Epidermal melanocyte (primary cell): Measurements from ENCODE around the gene TMEM14B.
"Not testable (repeated sequence)": the region's sequence is repeated elsewhere in the genome, so short reads cannot be mapped to it uniquely, and the experiment has no call there.

Source experiments
- DNase-seq: peaks from one replicate; pipeline ENCODE4 v3.0.0; 2011; ENCODE audit warnings: low spot score; ENCODE audit not compliant: insufficient read length

The TMEM14B gene

DNA sequence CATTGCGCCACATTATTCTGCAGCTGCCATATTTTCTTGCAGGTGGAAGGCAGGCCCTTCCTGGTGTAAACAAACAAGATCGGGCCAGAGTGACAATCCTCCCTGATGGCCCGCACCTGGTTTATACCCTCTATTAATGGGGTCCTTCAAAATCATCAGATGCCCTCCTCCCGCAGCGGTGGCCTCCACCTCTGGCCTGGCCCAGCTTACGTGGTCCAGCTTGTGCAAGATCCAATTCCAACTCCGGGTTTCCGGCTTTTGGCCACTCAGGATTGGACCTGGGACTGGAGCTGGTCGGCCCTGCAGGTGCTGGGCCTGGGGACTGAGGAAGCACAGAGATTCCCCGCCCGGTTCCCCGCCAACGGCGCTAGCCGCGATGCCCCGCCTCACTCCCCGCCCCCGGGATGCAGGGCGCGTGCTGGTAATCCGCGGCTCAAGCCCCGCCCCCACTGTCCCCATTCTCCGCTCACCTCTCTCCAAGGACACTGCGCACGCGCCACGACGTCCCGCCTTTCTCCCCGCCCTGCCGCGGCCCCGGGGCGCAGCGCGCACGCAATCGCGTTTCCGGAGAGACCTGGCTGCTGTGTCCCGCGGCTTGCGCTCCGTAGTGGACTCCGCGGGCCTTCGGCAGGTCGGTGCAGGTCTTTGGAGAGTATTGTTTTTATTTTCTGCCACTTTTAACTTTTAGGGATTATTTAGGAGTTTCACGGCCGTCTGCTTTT lies at the start of gene TMEM14B:
Gene TMEM14B (plus strand): TSS at position 555 of the 722 bp plus-strand sequence. CDS start 1,441 bp downstream, outside the sequence.
- DNase-seq = peak; percentile 96

DNA sequence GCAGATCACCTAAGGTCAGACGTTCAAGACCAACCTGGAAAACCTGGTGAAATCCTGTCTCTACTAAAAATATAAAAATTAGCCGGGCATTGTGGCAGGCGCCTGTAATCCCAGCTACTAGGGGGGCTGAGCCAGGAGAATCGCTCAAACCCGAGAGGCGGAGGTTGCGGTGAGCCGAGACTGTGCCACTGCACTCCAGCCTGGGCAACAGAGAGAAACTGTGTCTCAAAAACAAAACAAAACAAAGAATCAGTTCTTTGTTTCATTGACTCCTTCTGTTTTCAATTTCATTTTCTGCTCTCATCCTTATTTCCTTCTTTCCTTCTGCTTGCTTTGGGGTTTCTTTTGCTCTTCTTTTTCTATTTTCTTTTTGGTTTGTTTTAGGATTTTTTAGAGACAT lies 33.6 kb upstream of the TMEM14B start:
- no peak for DNase-seq

DNA sequence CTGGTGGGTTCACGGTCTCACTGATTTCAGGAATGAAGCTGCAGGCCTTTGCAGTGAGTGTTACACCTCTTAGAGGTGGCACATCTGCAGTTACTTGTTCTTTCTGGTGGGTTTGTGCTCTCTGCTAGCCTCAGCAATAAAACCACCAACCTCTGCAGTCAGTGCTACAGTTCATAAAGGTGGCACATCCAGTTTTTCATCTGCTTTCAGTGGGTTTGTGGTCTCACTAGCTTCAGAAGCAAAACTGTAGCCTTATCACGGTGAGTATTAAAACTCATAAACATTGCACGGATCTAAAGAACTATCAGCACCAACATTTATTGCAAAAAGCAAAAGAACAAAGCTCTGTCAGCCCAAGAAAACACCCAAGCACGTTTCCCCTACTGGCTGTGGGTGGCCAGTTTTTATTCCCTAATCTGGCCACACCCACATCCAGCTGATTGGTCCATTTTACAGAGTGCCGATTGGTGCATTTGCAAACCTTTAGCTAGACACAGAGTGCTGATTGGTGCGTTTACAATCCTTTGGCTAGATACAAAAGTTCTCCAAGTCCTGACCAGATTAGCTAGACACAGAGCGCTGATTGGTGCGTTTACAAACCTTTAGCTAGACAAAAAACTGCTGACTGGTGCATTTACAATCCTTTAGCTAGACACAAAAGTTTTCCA lies 28.2 kb upstream of the TMEM14B start:
- DNase-seq = no peak

DNA sequence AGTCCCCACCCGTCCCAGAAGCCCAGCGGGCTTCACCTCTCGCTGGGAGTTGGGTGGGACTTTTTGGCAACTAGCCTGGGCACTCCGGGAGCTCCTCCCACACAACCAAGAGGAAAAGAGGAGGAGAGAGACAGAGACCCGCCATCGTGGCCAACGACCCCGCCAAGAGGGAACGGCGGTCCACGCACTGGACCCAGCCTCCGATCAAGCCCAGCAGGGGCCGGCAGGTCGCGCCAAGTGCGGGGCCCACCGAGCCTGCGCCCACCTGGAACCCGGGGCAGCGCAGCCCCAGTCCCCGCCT lies 27.7 kb upstream of the TMEM14B start:
- DNase-seq = no peak

DNA sequence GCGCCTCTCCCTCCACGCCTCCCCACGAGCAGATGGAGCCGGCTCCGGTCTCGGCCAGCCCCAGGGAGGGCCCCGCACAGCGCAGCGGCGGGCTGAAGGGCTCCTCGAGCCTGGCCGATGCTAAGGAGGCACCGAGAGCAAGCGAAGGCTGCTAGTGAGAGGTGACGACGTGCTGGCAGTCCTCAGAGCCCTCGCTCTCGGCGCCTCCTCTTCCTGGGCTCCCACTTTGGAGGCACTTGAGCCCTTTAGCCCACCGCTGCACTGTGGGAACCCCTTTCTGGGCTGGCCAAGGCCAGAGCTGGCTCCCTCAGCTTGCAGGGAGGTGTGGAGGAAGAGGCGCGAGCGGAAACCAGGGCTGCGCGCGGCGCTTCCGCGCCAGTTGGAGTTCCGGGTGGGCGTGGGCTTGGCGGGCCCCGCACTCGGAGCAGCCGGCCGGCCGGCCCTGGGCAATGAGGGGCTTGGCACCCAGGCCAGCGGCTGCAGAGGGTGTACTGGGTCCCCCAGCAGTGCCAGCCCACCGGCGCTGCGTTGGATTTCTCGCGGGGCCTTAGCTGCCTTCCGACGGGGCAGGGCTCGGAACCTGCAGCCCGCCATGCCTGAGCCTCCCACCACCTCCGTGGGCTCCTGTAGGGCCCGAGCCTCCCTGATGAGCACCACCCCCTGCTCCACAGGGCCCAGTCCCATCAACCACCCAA lies 27.2 kb upstream of the TMEM14B start:
- no peak for DNase-seq

DNA sequence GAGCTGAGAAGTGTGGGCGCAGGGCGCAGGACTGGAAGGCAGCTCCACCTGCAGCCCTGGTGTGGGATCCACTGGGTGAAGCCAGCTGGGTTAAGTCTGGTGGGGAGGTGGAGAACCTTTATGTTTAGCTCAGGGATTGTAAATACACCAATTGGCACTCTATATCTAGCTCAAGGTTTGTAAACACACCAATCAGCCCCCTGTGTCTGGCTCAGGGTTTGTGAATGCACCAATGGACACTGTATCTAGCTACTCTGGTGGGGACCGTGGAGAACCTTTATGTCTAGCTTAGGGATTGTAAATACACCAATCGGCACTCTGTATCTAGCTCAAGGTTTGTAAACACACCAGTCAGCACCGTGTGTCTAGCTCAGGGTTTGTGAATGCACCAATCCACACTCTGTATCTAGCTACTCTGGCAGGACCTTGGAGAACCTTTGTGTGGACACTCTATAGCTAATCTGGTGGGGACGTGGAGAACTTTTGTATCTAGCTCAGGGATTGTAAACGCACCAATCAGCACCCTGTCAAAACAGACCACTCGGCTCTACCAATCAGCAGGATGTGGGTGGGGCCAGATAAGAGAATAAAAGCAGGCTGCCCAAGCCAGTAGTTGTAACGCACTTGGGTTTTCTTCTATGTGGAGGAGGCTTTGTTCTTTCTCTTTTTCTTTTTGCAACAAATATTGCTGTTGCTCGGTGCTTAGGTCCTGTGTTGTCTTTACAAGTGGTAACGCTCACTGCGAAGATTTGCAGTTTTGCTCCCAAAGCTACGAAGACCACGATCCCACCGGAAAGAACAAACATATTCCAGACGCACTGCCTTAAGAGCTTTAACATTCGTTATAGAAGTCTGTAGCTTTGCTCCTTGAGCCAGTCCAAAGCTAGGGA lies 26.4 kb upstream of the TMEM14B start:
- DNase-seq = not testable (repeated sequence)

DNA sequence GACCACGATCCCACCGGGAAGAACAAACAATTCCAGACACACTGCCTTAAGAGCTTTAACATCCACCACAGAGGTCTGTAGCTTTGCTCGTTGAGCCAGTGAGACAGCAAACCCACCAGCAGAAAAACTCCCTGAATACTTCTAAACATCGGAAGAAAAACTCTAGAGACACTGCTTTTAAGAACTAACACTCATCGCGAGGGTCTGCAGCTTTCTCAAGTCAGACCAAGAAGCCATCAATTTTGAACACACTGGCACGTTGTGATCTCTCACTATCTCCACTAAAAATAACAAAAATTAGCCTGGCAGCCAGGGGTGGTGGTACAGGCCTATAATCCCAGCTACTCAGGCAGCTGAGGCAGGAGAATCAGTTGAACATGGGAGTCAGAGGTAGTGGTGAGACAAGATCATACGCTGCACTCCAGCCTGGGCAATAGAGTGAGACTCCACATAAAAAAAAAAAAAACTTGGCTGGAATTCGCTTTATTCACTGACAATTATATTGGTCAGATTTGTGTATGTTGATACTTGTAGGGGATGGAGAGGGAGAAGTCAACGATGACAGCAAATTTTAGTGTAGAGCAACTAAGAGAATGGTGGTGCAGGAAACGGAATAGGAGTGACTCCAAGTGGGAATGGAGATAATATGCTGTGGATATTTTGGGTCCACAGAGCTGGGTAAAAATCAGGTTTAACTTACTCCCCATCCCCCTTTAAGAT lies 25.6 kb upstream of the TMEM14B start:
- peak; percentile 31 for DNase-seq

DNA sequence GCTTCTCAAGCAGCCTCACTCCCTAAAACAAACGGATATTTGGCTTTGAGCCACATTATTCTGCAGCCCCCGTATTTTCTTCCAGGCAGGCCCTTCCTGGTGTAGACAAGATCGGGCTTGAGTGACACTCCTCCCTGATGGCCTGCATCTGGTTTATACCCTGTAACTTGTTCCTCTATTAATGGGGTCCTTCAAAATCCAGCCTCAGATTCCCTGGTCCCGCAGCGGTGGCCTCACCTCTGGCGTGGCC lies 25.1 kb upstream of the TMEM14B start:
- DNase-seq = no peak

DNA sequence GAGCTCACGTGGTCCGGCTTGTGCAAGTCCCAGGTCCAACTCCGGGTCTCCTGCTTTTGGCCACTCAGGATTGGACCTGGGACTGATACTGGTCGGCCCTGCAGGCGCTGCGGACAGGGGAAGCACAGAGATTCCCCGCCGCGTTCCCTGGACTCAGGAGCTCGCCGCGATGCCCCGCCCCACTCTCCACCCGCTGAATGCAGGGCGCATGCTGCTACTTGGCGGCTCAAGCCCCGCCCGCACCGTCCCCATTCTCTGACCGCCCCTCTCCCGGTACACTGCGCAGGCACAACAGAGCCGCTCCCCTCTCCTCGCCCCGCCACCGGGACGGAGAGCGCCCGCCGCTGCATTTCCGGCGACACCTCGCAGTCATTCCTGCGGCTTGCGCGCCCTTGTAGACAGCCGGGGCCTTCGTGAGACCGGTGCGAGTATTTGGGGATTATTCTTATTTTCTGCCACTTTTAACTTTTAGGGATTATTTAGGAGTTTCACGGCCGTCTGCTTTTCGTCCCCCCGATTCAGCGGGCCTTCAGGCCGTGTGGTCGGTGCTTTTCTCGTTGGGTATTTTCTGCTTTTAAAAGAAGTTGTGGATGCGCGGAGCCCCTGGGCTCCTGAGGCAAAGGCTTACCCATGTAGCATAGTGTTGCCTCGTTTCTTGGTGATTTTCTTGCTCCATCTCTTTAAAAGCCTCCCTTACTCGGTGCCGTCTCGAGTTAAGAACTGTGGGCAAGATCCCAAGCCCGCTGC lies 24.6 kb upstream of the TMEM14B start, which contains the start of gene TMEM14C:
Gene TMEM14C (plus strand): TSS at position 251 of the 747 bp plus-strand sequence. CDS start 1,544 bp downstream, outside the sequence.
- peak; percentile 92 for DNase-seq

DNA sequence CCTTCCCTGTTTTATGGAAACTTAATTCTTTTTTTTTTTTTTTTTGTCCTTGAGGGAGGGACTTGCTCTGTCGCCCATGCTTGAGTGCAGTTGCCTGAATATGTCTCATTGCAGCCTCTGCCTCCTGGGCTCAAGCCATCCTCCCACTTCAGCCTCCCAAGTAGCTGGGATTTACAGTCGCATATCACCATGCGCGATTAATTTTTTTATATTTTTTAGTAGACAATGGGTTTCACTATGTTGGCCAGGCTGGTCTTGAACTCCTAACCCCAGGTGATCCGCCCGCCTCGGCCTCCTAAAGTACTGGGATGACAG lies 24.1 kb upstream of the TMEM14B start:
- no peak for DNase-seq

DNA sequence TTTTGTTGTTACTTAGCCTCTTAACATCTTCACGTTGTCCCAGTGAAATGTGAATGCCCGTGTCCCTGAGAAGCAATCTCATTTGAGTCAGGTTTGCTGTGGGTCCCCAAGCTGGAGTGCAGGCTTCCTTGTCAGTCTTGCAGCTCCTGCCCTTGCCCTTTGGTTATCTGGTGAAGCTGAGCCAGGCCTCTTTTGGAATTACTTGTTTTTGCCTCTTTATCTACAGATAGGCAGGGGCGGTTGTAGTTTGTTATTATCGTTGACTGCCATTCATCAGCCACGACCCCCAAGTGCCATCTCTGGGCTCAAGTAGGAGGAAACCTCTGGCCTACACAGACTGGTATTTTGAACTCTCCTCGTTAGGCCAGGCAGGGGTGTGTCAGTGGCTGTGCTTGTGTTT lies 22.6 kb upstream of the TMEM14B start:
- no peak for DNase-seq

DNA sequence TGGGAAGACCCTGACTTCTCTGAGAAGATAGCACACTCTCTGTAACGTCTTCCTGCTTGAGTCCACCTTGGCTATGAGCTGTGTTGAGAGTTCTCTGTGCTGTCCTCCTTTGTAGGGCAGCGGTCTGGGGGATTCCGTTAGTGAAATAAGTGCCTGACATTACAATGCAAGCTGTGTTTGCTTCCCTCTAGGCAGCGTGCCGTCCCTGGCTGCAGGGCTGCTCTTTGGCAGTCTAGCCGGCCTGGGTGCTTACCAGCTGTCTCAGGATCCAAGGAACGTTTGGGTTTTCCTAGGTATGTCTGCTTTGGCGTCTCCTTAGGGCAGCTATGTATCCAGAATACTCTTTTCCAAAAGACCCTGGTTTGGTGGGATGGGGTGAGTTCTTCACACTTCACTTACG lies 21.9 kb upstream of the TMEM14B start:
- no peak for DNase-seq

DNA sequence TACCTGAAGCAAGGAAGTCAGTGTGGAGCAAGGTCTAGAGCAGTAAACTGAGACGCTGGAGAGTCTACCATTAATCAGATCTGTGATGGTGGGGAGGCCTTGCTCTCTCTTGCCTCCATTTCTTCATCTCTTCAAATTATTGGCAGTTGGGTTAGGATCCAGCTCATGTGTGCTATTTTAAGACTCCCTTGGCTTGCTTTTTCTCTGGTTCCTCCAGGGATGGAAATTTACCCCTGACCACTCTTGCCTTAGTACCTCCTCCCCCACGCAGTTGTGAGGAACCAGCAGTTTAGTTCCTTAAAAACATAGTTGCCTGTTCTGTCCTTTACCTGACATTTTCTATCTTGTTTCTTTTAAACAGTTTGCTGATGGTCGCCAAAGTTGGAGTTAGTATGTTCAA lies 17.4 kb upstream of the TMEM14B start:
- no peak for DNase-seq

DNA sequence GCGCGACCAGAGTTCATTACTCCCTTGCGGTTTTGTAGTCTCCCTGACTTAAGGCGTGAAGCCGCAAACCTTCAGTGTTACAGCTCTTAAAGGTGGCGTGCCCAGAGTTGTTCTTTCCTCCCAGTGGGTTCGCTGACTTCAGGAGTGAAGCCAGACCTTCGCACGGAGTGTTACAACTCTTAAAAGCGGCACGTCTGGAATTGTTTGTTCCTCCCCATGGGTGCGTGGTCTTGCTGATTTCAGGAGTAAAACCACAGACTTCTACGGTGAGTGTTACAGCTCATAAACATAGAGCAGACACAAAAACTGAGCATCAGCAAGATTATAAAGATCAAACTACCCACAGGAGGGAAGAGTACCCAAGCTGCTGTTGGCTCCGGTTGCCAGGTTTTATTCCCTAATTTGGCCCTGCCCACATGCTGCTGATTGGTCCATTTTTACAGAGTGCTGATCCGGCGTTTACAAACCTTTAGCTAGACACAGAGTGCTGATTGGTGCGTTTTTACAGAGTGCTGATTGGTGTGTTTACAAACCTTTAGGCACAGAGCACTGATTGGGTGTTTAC lies 14.4 kb upstream of the TMEM14B start:
- no peak for DNase-seq

DNA sequence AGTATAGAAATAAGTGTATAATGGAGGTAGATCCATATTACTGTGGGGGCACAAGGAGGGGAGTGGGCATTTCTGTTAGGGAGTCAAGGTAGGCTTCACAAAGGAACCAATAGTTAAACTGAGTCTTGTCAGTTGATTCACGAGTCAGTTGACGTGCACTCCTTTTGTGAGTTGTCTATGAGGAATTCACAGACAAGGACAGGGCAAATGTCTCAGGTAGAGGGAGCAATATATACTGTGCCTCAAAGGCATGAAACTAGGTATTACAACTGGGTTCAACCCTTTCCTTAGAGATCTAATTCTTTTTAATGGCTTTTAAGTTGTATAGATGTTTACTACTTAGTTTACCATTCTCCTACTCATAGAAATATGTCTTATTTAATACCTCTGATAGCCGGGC lies 13.7 kb upstream of the TMEM14B start:
- DNase-seq = no peak

DNA sequence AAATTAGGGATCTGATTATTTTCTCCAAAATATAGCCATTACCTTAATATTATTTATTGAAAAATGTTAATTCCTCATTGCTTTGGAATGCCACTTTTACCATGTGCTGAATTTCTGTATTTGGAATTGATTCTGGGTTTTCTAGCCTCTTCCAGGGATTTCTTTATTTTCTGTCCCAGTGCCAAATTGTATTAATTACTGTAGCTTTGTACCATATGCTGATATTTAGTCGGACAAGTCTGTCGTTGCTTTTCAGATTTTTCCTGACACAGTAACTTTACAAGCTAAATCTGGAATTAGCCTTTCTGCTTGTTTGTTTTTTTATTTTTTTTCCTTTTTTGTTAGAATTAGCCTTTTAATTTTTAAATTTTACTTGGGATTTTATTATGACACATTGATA lies 10.9 kb upstream of the TMEM14B start:
- no peak for DNase-seq

DNA sequence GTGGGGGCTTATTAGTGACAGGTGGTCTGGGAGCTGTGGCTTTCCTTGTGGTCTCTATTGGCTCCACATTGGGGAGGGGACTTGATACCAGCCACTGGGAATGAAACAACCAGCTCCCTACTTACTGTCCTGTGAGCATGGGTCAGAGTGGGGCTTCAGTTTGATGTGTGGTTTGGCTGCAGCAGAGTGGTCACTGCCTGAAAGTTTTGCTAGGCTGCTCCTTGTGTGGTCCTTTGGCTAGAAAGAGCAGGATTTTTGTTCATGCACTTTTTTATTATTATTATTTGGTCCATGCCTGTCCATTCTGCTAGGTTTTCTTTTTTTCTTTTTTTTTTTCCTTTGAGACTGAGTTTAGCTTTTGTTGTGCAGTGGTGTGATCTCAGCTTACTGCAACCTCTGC lies 7.5 kb upstream of the TMEM14B start:
- DNase-seq = no peak

DNA sequence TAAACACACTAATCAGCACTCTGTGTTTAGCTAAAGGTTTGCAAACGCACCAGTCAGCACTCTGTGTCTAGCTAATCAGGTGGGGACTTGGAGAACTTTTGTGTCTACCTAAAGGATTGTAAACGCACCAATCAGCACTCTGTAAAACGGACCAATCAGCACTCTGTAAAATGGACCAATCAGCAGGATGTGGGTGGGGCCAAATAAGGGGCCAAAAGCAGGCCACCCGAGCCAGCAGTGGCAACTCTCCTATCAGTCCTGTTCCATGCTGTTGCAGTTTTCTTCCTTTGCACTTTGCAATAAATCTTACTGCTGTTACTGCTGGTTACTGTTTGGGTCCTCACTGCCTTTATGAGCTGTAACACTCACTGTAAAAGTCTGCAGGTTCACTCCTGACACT lies 6.0 kb upstream of the TMEM14B start:
- not testable (repeated sequence) for DNase-seq

DNA sequence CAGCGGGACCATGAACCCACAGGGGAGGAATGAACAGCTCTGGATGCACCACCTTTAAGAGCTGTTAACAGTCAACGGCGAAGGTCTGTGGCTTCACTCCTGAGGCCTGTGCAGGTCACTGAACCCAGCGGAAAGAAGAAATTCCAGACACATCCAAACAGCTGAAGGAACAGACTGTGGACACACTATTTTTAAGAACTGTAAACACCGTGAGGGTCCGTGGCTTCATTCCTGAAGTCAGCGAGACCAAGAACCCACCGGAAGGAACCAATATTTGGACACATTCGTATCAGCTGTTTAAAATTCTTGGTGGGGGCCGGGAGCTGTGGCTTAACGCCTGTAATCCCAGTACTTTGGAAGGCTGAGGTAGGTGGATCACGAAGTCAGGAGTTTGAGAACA lies 5.4 kb upstream of the TMEM14B start:
- no peak for DNase-seq

DNA sequence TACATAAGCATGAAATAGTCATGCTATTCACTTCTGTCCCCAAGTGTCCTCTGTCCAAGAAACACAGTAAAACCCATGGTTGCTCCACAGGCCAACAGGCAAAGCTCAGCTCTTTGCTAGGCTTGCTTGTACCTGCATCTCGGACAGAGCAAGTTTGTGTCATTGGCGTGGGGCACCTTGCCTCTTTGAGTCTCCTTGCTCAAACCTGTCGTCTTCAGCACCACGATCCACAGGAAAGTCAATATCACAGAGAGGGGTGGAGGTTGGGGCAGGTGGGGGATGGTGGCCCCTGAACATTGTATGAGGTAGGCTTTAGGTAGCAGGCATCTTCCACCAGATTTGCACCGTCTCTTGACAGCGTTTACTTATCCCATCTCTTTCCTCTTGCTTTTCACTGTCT lies 4.1 kb upstream of the TMEM14B start:
- no peak for DNase-seq
